HG02759 (cell line): ENCODE measurements around the gene PRSS38.

ENCODE experiments used
- ATAC-seq: cut with Tn5 transposase; IDR thresholded peaks from one replicate; pipeline ENCODE4 v1.9.1; 2021; ENCODE audit warnings: mild to moderate bottlenecking, moderate library complexity; ENCODE audit not compliant: unreplicated experiment

PRSS38 gene

DNA sequence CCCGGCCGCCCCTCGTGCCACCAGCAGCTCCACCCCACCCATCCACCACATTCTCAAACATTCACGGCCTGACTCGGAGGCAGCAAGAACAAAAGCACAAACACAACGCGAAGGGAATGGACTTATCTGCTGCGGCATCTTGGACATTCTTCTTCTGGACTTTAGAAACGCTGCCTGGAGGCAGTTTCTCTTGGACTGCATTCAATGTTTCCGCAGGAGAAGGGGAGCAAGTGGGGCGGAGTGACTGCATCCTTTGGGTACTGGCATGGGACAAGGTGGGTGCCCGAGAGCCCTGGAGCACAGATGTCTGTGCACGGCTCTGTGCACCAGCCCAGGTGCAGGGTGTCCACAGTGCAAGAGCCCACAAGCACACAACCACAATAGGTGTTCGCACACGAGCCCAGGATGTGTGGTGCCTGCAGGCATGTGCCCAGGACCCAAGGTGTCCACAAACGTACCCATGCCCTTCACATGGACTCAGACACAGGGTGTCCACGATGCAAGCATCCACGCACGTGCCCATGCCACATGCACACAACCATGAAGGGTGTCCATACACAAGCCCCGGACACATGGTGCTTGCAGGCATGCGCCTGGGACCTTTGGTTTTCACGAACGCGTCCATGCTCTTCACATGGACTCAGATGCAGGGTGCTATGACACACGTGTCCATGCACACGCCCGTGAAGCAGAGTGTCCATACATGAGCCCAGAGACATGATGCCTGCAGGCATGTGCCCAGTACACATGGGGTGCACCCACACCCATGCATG, 78.7 kb downstream of the PRSS38 start:
- no peak for ATAC-seq

DNA sequence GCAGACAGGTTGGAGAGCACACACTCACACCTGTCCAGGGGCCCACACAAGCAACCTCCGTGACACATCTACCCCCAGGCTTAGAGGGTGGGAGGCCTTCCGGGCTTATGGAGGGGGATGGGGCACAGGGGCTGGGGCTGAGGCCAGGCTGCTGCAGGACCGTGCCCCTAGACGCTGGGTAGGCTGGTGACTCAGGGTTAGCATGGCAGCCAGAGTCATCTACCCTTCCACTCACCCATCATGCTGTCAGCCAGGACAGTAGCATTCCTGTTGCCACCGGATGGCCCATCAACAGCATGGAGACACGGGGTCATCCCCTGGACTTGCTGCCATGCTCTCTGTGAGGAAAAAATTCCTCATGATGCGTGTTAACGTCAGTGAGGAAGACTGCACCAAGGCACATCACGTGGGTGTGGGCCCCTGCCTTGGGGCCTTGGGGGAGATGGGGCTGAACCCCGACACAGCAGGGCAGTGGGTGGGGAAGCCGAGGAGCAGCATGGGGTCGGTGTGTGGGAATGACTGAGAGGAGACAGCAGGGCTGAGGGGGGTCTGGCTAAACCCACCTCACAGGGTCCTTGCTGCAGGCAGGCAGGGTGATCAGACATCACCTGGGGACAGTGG, 79.5 kb downstream of the PRSS38 start:
- no peak for ATAC-seq
